H1 (cell line): Measurements from ENCODE around the gene CD180. TPM values are rescaled to one million over a fixed set of nuclear protein-coding genes. Genes with fewer than 3 reads are reported as not detected.

Source experiments
- CTCF ChIA-PET: fragments of 300-600 bp; sonication (Branson Sonifier 250); formaldehyde crosslinking; loops from one replicate; lab custom pipeline; 2021; ENCODE audit not compliant: partially characterized antibody; lab: Charles Lee
- POLR2A ChIA-PET: fragments of 300-600 bp; sonication (Branson Sonifier 250); formaldehyde crosslinking; loops from one replicate; lab custom pipeline; 2021; ENCODE audit warnings: inconsistent platforms; ENCODE audit not compliant: partially characterized antibody; lab: Charles Lee
- DNase-seq, 2 experiments: peaks; one replicate each; pipeline versions ENCODE4 v3.0.0 to v3.0.0-alpha.2; 2010 to 2022; ENCODE audit warnings: low spot score in 2 of 2, low read depth in 1 of 2, mixed read lengths in 1 of 2
- FAIRE-seq: peaks from 2 replicates; lab custom pipeline; 2011; peaks lifted over from hg19 to GRCh38; lab: Jason Lieb, UNC
- H2AFZ ChIP-seq: 2 replicates; pipeline ENCODE4 v1.8.1; 2012; ENCODE audit warnings: low read length, inconsistent platforms
- H2AK5ac ChIP-seq: 2 replicates; pipeline ENCODE4 v1.6.1; 2013; ENCODE audit warnings: low read depth, low read length
- H2BK120ac ChIP-seq: replicated peaks from 2 replicates; pipeline ENCODE3; 2013; ENCODE audit warnings: low read depth, low read length, inconsistent platforms
- H2BK12ac ChIP-seq: 2 replicates; pipeline ENCODE4 v1.6.1; 2013; ENCODE audit warnings: low read depth, low read length
- H2BK15ac ChIP-seq: 2 replicates; pipeline ENCODE4 v1.6.1; 2013; ENCODE audit warnings: low read length
- H2BK20ac ChIP-seq: 2 replicates; pipeline ENCODE4 v1.6.1; 2013; ENCODE audit warnings: low read length
- H2BK5ac ChIP-seq: 2 replicates; pipeline ENCODE4 v1.6.1; 2013; ENCODE audit warnings: low read depth, low read length
- H3K14ac ChIP-seq: 2 replicates; pipeline ENCODE4 v1.6.1; 2013; ENCODE audit warnings: inconsistent platforms; ENCODE audit not compliant: insufficient read length
- H3K18ac ChIP-seq: 2 replicates; pipeline ENCODE4 v1.6.1; 2013; ENCODE audit warnings: low read length; ENCODE audit errors: extremely low read depth
- H3K23ac ChIP-seq: 2 replicates; pipeline ENCODE4 v1.6.1; 2013; ENCODE audit warnings: inconsistent platforms; ENCODE audit not compliant: insufficient read length
- H3K23me2 ChIP-seq: 2 replicates; pipeline ENCODE4 v1.6.1; 2013; ENCODE audit warnings: low read depth, low read length
- H3K27ac ChIP-seq: 2 replicates; pipeline ENCODE4 v1.6.1; 2011; ENCODE audit warnings: low read depth, low read length, inconsistent platforms
- H3K27me3 ChIP-seq, 4 experiments: replicated peaks in 1 of 4; 1 replicate in 1 of 4; 2 replicates in 3 of 4; pipeline versions ENCODE4 v1.6.1 to v1.8.1; 2011 to 2013; ENCODE audit warnings: low read length in 3 of 4, mild to moderate bottlenecking in 3 of 4, inconsistent platforms in 2 of 4, mixed read lengths in 2 of 4, moderate library complexity in 1 of 4; ENCODE audit not compliant: control insufficient read depth in 3 of 4, insufficient read depth in 3 of 4; ENCODE audit errors: extremely low read depth in 1 of 4
- H3K36me3 ChIP-seq, 4 experiments: 2 replicates each; pipeline versions ENCODE4 v1.6.1 to v1.8.1; 2011 to 2013; ENCODE audit warnings: mild to moderate bottlenecking in 4 of 4, low read length in 3 of 4, moderate library complexity in 2 of 4, control low read depth in 1 of 4, inconsistent platforms in 1 of 4; ENCODE audit not compliant: insufficient read depth in 4 of 4, control insufficient read depth in 2 of 4
- H3K4ac ChIP-seq: replicated peaks from 2 replicates; pipeline ENCODE3; 2013; ENCODE audit warnings: low read length, low read depth, mixed read lengths, inconsistent platforms; ENCODE audit not compliant: insufficient read length
- H3K4me1 ChIP-seq, 4 experiments: replicated peaks in 1 of 4; 1 replicate in 1 of 4; 2 replicates in 3 of 4; pipeline versions ENCODE4 v1.6.1 to v1.8.1; 2011 to 2013; ENCODE audit warnings: low read length in 3 of 4, inconsistent platforms in 2 of 4, mixed read lengths in 1 of 4; ENCODE audit not compliant: insufficient read depth in 4 of 4, control insufficient read depth in 3 of 4
- H3K4me2 ChIP-seq, 2 experiments: 2 replicates each; pipeline versions ENCODE4 v1.6.1 to v1.8.1; 2011 to 2013; ENCODE audit warnings: low read depth in 2 of 2, low read length in 2 of 2, control low read depth in 1 of 2, inconsistent platforms in 1 of 2, mild to moderate bottlenecking in 1 of 2; ENCODE audit not compliant: insufficient read depth in 1 of 2
- H3K4me3 ChIP-seq, 4 experiments: fragments of 200-600, 300-600 bp in 1 of 4; sonication (generic), shearing (Covaris generic), sonication (Bioruptor Twin) in 1 of 4; 2 replicates each; pipeline versions ENCODE4 v1.5.1 to v1.8.1; 2011 to 2016; ENCODE audit warnings: low read length in 4 of 4, low read depth in 3 of 4, control low read depth in 2 of 4, inconsistent platforms in 2 of 4, mild to moderate bottlenecking in 2 of 4, mixed read lengths in 1 of 4, moderate library complexity in 1 of 4; ENCODE audit not compliant: insufficient read depth in 2 of 4; ENCODE audit errors: extremely low read depth in 1 of 4
- H3K56ac ChIP-seq: replicated peaks from 2 replicates; pipeline ENCODE3; 2013; ENCODE audit warnings: low read depth, mild to moderate bottlenecking, mixed read lengths, low read length, inconsistent platforms; ENCODE audit not compliant: insufficient read length
- H3K79me1 ChIP-seq: 2 replicates; pipeline ENCODE4 v1.6.1; 2013; ENCODE audit warnings: low read depth, low read length, control low read depth
- H3K79me2 ChIP-seq, 2 experiments: 2 replicates each; pipeline versions ENCODE4 v1.6.1 to v1.8.1; 2012 to 2013; ENCODE audit warnings: low read length in 2 of 2, mild to moderate bottlenecking in 2 of 2, inconsistent platforms in 1 of 2; ENCODE audit not compliant: insufficient read depth in 2 of 2, control insufficient read depth in 1 of 2
- H3K9ac ChIP-seq, 4 experiments: replicated peaks in 1 of 4; 1 replicate in 1 of 4; 2 replicates in 3 of 4; pipeline versions ENCODE4 v1.6.1 to v1.8.1; 2011 to 2013; ENCODE audit warnings: low read depth in 3 of 4, low read length in 3 of 4, control low read depth in 2 of 4, mild to moderate bottlenecking in 2 of 4, moderate library complexity in 2 of 4, inconsistent platforms in 1 of 4; ENCODE audit errors: extremely low read depth in 1 of 4
- H3K9me3 ChIP-seq, 2 experiments: 2 replicates each; pipeline versions ENCODE4 v1.6.1 to v1.8.1; 2012 to 2013; ENCODE audit warnings: mild to moderate bottlenecking in 2 of 2, moderate library complexity in 2 of 2, control low read depth in 1 of 2, inconsistent platforms in 1 of 2, low read depth in 1 of 2, low read length in 1 of 2, mixed read lengths in 1 of 2; ENCODE audit not compliant: insufficient read depth in 2 of 2
- H4K20me1 ChIP-seq, 2 experiments: replicated peaks in 1 of 2; 2 replicates each; pipeline versions ENCODE3 to v1.8.1; 2011 to 2013; ENCODE audit warnings: inconsistent platforms in 2 of 2, low read length in 2 of 2, mild to moderate bottlenecking in 1 of 2; ENCODE audit not compliant: insufficient read depth in 2 of 2, control insufficient read depth in 1 of 2
- H4K5ac ChIP-seq: 2 replicates; pipeline ENCODE4 v1.6.1; 2013; ENCODE audit warnings: low read length, low read depth, mixed read lengths, inconsistent platforms; ENCODE audit not compliant: insufficient read length
- H4K8ac ChIP-seq: 2 replicates; pipeline ENCODE4 v1.8.0; 2013; ENCODE audit warnings: mild to moderate bottlenecking, moderate library complexity, low read length, inconsistent platforms; ENCODE audit not compliant: insufficient read depth; ENCODE audit errors: extremely low read depth
- H4K91ac ChIP-seq: replicated peaks from 2 replicates; pipeline ENCODE3; 2013; ENCODE audit warnings: low read length, mixed read lengths, inconsistent platforms; ENCODE audit not compliant: insufficient read length
- EP300 ChIP-seq, 2 experiments: IDR thresholded peaks; 1 replicate in 1 of 2; 2 replicates in 1 of 2; pipeline ENCODE4 v1.6.1; 2011 to 2012; ENCODE audit warnings: low read depth in 2 of 2, low read length in 2 of 2, mild to moderate bottlenecking in 2 of 2, borderline replicate concordance in 1 of 2, inconsistent platforms in 1 of 2, moderate library complexity in 1 of 2
- WGBS, 2 experiments: shearing (Covaris generic) in 1 of 2; methylation state at CpG; one replicate each; pipeline versions ENCODE4 v1.1.6 to v1.1.7; 2013 to 2015; ENCODE audit warnings: low lambda C conversion rate in 2 of 2, mixed read lengths in 2 of 2, inconsistent platforms in 1 of 2, low coverage in 1 of 2, missing lambda C conversion rate in 1 of 2; ENCODE audit not compliant: insufficient replicate concordance in 2 of 2, insufficient coverage in 1 of 2, insufficient read length in 1 of 2; ENCODE audit errors: extremely low coverage in 1 of 2, missing lambda C conversion rate in 1 of 2; 5-methylcytosine and 5-hydroxymethylcytosine counted together
- polyA plus RNA-seq, 7 experiments: library from polyadenylated mRNA; depleted of rRNA in 3 of 7; stranded (reverse) in 5 of 7; unstranded in 2 of 7; fragments of >200 nt in 5 of 7; fragments of 200-250 nt in 2 of 7; gene quantifications; 1 replicate in 5 of 7; 2 replicates in 1 of 7; 4 replicates in 1 of 7; pipeline versions ENCODE4 v1.2.1 to v1.2.3, GENCODE V29; 2011 to 2013; ENCODE audit warnings: missing spikeins in 2 of 7, mixed read lengths in 2 of 7
- total RNA-seq: library from RNA; stranded (reverse); fragmentation: NEBNext Ultra II Directional; extraction: Animal tissue kit (Norgen Biotek cat#: 25700); gene quantifications from 2 replicates; pipeline ENCODE4 v1.2.1, GENCODE V29; 2021

CD180 gene
- total and polyA plus RNA-seq, 2 of the 8 experiments (the other 6 are each of a cell fraction or from before 2014, with no cell fraction given) = not detected

GRCh38 chr5:67214036-67214435, 17.4 kb upstream of the CD180 start:
- Histone ChIP-seq H3K56ac (no peak overlapping the region), H3K23me2 (peaks cover 2% of the 10 kb centered on the region; the same call in 1 of the 2 replicates), H3K36me3 (no peaks in the 10 kb centered on the region), H4K20me1 (no peaks in the 10 kb centered on the region), H3K4me3 (no peak overlapping the region), H2AK5ac (no peak overlapping the region), H3K79me1 (no peaks in the 10 kb centered on the region), H3K4ac (no peak overlapping the region), H3K4me1 (no peaks in the 10 kb centered on the region), H3K23ac (no peak overlapping the region), H3K4me2 (no peak overlapping the region), H2BK20ac (no peak overlapping the region), H2BK12ac (no peak overlapping the region), H3K18ac (no peak overlapping the region), H3K79me2 (no peaks in the 10 kb centered on the region), H2BK120ac (no peak overlapping the region), H4K8ac (no peak overlapping the region), H2AFZ (no peak overlapping the region), H4K5ac (no peak overlapping the region), H3K27ac (no peak overlapping the region), H3K14ac (no peak overlapping the region), H2BK15ac (no peak overlapping the region), H2BK5ac (no peak overlapping the region), H3K9ac (no peak overlapping the region), H3K9me3 (no peaks in the 10 kb centered on the region), H3K27me3 (no peaks in the 10 kb centered on the region), H4K91ac (no peak overlapping the region)
- DNase-seq (no peak), FAIRE-seq (no peak)
- 95% methylated on average over 6 of the region's 6 CpGs; no CpG with 5 or more reads in 1 of the 2 experiments for WGBS, 2 experiments
- ChIA-PET CTCF (interaction anchor here (0.6 to 1.4 kb wide), 6 partner anchors 10 to 247 kb away, joined by 3 to 5 read pairs (median 3); no protein-coding TSS in a partner anchor), POLR2A (no interaction called here)
- TF ChIP-seq EP300 (IDR thresholded peaks at IDR 0.05; ENCODE audit: borderline replicate concordance in 1 of 2, low read depth in 2 of 2, low read length in 2 of 2) = no peak
